ENCODE data around the gene RALY.

Gene RALY

DNA sequence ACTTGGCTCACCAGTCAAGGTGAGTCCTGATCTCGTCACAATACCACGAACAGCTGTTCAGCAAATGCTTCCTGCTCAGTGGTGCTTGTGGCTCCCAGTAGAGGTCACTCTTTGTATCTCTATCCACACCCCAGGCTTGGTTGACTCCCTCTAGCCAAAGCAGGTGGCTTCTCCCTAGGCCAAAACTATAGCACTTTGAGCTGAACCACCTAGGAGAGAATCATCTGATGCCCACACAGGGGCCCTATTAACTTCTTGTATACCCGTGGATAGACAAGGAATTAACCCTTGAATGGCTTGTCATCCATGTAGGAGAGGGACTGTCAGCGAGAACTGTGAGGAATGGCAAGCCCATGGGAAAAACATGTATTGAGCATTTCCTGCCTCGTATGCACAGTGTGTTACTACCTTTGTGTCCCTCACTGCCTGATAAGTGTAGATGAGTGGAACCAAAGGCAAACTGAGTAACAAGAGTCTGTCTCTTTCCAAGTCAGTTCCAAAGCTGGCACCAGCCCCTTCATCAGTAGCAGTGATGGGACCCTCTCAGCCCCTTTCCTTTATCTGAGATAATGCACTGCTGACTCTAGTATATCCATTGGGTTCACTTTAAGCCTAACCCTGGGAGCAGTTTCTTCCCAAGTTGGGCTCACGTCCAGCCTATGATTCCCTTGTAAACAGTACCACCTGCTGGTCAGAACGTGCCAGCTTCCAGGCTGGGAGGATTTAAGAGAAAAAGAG is 75.8 kb downstream of the RALY start:
- CTCF ChIA-PET, result interaction anchor here (1.0 to 2.0 kb wide), 3 partner anchors 136 to 206 kb away, joined by 6 to 11 read pairs (median 6); no protein-coding TSS in a partner anchor
- DNase-seq (ENCODE audit: extremely low spot score), result peak; percentile 74
- POLR2A ChIA-PET, result interaction anchor here (1.1 to 1.8 kb wide), 2 partner anchors 76 to 217 kb away, joined by 3 to 4 read pairs; no protein-coding TSS in a partner anchor
- peak; percentile 83 for TF ChIP-seq ARNT (IDR thresholded peaks at IDR 0.05)
- no peak for TF ChIP-seq FOXM1 (IDR thresholded peaks at IDR 0.05; ENCODE audit: borderline replicate concordance)

DNA sequence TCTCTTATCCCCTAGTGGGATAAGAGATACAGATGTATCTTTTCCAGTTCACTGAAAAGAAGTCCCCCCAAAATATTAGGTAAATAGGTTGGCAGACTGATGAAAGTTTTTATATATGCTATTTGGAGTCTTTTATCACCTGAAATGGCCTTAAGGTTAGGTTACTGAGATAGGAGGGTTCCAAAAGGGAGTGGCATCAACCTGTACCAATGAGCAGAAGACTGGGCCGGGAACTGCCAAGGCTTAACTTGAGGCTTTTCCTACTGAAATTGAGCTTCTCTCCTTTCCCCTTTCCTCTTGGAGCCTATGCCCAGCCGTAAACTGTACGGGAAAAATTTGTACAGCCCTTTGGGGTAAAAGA is 76.3 kb downstream of the RALY start:
- ChIA-PET POLR2A (interaction anchor here (1.1 kb wide), 1 partner anchor 218 kb away, joined by 3 read pairs; no protein-coding TSS in a partner anchor), CTCF (interaction anchor here (0.5 to 2.0 kb wide), 2 partner anchors 207 to 319 kb away, joined by 4 to 11 read pairs; no protein-coding TSS in a partner anchor)
- no peak for TF ChIP-seq SUZ12 (IDR thresholded peaks at IDR 0.05)
- TF ChIP-seq ELF4 (IDR thresholded peaks at IDR 0.05), result no peak
- no peak for TF ChIP-seq FOXA1 (IDR thresholded peaks at IDR 0.05)
- TF ChIP-seq NFRKB (IDR thresholded peaks at IDR 0.05), result no peak
- no peak for TF ChIP-seq TARDBP (IDR thresholded peaks at IDR 0.05)
- TF ChIP-seq ZNF384 (IDR thresholded peaks at IDR 0.05), result no peak
- peak; percentile 18; the same call in 1 of the 2 replicates for TF ChIP-seq PKNOX1 (IDR thresholded peaks at IDR 0.05)
- no peak for TF ChIP-seq SP1 (IDR thresholded peaks at IDR 0.05)
- TF ChIP-seq HDGF (IDR thresholded peaks at IDR 0.05; ENCODE audit: borderline replicate concordance), result no peak
- DNase-seq (ENCODE audit: extremely low spot score), result no peak

- no peak for DNase-seq (ENCODE audit: extremely low spot score)
- TF ChIP-seq SUZ12 (IDR thresholded peaks at IDR 0.05) (no peak), BHLHE40 (IDR thresholded peaks at IDR 0.05; ENCODE audit: borderline replicate concordance) (no peak), FOXK2 (IDR thresholded peaks at IDR 0.05) (no peak), ZNF384 (IDR thresholded peaks at IDR 0.05) (no peak), TARDBP (IDR thresholded peaks at IDR 0.05) (no peak), ELF4 (IDR thresholded peaks at IDR 0.05) (no peak), NFRKB (IDR thresholded peaks at IDR 0.05) (no peak), FOXA1 (IDR thresholded peaks at IDR 0.05) (no peak), FOXM1 (IDR thresholded peaks at IDR 0.05; ENCODE audit: borderline replicate concordance) (no peak), PKNOX1 (IDR thresholded peaks at IDR 0.05) (no peak), L3MBTL2 (conservative IDR thresholded peaks at IDR 0.05) (no peak), SP1 (IDR thresholded peaks at IDR 0.05) (no peak), HDGF (IDR thresholded peaks at IDR 0.05; ENCODE audit: borderline replicate concordance) (no peak), ARNT (IDR thresholded peaks at IDR 0.05) (no peak), LEF1 (IDR thresholded peaks at IDR 0.05; ENCODE audit: borderline replicate concordance) (no peak), CTBP1 (IDR thresholded peaks at IDR 0.05; ENCODE audit: borderline replicate concordance) (no peak)
- POLR2A ChIA-PET, result no interaction called here
- CTCF ChIA-PET, result no interaction called here
Measured at GRCh38 chr20:34070859-34071258, 77.1 kb downstream of the RALY start.

- ChIA-PET POLR2A (no interaction called here), CTCF (interaction anchor here (0.7 kb wide), 1 partner anchor 48 kb away, joined by 3 read pairs; no protein-coding TSS in a partner anchor)
- no peak for TF ChIP-seq ELF4 (IDR thresholded peaks at IDR 0.05)
- TF ChIP-seq SUZ12 (IDR thresholded peaks at IDR 0.05), result no peak
- TF ChIP-seq PKNOX1 (IDR thresholded peaks at IDR 0.05), result no peak
- TF ChIP-seq TARDBP (IDR thresholded peaks at IDR 0.05), result no peak
- no peak for TF ChIP-seq CTBP1 (IDR thresholded peaks at IDR 0.05; ENCODE audit: borderline replicate concordance)
- TF ChIP-seq ARNT (IDR thresholded peaks at IDR 0.05), result no peak
- TF ChIP-seq FOXM1 (IDR thresholded peaks at IDR 0.05; ENCODE audit: borderline replicate concordance), result no peak
- no peak for TF ChIP-seq FOXA1 (IDR thresholded peaks at IDR 0.05)
- no peak for TF ChIP-seq FOXK2 (IDR thresholded peaks at IDR 0.05)
- TF ChIP-seq BHLHE40 (IDR thresholded peaks at IDR 0.05; ENCODE audit: borderline replicate concordance), result no peak
- no peak for TF ChIP-seq ZNF384 (IDR thresholded peaks at IDR 0.05)
- no peak for TF ChIP-seq L3MBTL2 (conservative IDR thresholded peaks at IDR 0.05)
- TF ChIP-seq SP1 (IDR thresholded peaks at IDR 0.05), result no peak
- no peak for TF ChIP-seq HDGF (IDR thresholded peaks at IDR 0.05; ENCODE audit: borderline replicate concordance)
- no peak for TF ChIP-seq NFRKB (IDR thresholded peaks at IDR 0.05)
- TF ChIP-seq LEF1 (IDR thresholded peaks at IDR 0.05; ENCODE audit: borderline replicate concordance), result no peak
- DNase-seq (ENCODE audit: extremely low spot score), result no peak
Measured at GRCh38 chr20:34072076-34072475, 78.4 kb downstream of the RALY start.

DNA sequence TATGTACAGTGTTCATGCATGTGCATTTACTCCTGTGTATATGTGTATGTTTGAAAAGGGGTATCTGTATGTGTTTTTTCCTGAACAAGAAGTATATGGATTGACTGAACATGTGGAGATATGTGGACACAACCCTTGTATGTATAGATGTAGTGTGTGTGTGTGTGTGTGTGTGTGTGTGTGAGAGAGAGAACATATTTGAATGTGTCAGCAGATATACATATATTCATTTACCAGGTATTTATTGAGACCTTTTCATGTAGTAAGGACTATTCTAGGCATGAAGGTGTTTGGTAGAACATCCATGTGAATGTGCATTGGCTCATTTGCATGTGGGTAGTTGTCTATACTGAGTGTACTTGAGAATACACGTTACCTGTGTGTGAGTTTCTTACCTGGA is 79.1 kb downstream of the RALY start:
- TF ChIP-seq ELF4 (IDR thresholded peaks at IDR 0.05) (no peak), ARNT (IDR thresholded peaks at IDR 0.05) (no peak), FOXM1 (IDR thresholded peaks at IDR 0.05; ENCODE audit: borderline replicate concordance) (no peak), HDGF (IDR thresholded peaks at IDR 0.05; ENCODE audit: borderline replicate concordance) (no peak), BHLHE40 (IDR thresholded peaks at IDR 0.05; ENCODE audit: borderline replicate concordance) (no peak), NFRKB (IDR thresholded peaks at IDR 0.05) (no peak), ZNF384 (IDR thresholded peaks at IDR 0.05) (no peak), PKNOX1 (IDR thresholded peaks at IDR 0.05) (no peak)
- CTCF ChIA-PET, result interaction anchor here (0.7 kb wide), 1 partner anchor 49 kb away, joined by 3 read pairs; no protein-coding TSS in a partner anchor
- POLR2A ChIA-PET, result no interaction called here
- no peak for DNase-seq (ENCODE audit: extremely low spot score)
